ENCODE data around the gene ATG4B.

Gene ATG4B

GRCh38 chr2:241613017-241613780 lies 24.3 kb upstream of the ATG4B start:
- DNase-seq, result peak; percentile 11

- DNase-seq, result no peak
Measured at GRCh38 chr2:241615041-241615440, 22.5 kb upstream of the ATG4B start.

GRCh38 chr2:241615522-241616052 lies 21.9 kb upstream of the ATG4B start:
- no peak for DNase-seq

- DNase-seq, result no peak
Measured at GRCh38 chr2:241616168-241617125, 21.0 kb upstream of the ATG4B start.

- no peak for DNase-seq
Measured at GRCh38 chr2:241617431-241618154, 19.9 kb upstream of the ATG4B start.

GRCh38 chr2:241618296-241618805 lies 19.1 kb upstream of the ATG4B start:
- no peak for DNase-seq

- no peak for DNase-seq
Measured at GRCh38 chr2:241618829-241619228, 18.7 kb upstream of the ATG4B start.

- DNase-seq, result no peak
Measured at GRCh38 chr2:241619597-241620418, 17.7 kb upstream of the ATG4B start.

- DNase-seq, result no peak
Measured at GRCh38 chr2:241620419-241620769, 17.1 kb upstream of the ATG4B start.

GRCh38 chr2:241627675-241628074 lies 9.8 kb upstream of the ATG4B start:
- DNase-seq, result no peak

- no peak for DNase-seq
Measured at GRCh38 chr2:241629762-241630435, 7.6 kb upstream of the ATG4B start.

GRCh38 chr2:241632478-241633325 lies 4.8 kb upstream of the ATG4B start:
- DNase-seq, result no peak

- no peak for DNase-seq
Measured at GRCh38 chr2:241633561-241633960, 3.9 kb upstream of the ATG4B start.

- no peak for DNase-seq
Measured at GRCh38 chr2:241635756-241636155, 1.7 kb upstream of the ATG4B start.

GRCh38 chr2:241636182-241637017 lies 1.1 kb upstream of the ATG4B start:
- DNase-seq, result no peak

- DNase-seq, result no peak
Measured at GRCh38 chr2:241637795-241638660, 535 bp downstream of the ATG4B start.

- no peak for DNase-seq
Measured at GRCh38 chr2:241638940-241639339, 1.4 kb downstream of the ATG4B start.

GRCh38 chr2:241639385-241639784 lies 1.9 kb downstream of the ATG4B start:
- no peak for DNase-seq

Measured in NCI-H1694 treated with DMSO at 0.1 percent for 48 hours (cell line).